Activated CD4-positive, alpha-beta T cell treated with anti-CD3 and anti-CD28 coated beads for 48 hours (primary cell): Measurements from ENCODE around the gene PSMB8.
"Not testable (repeated sequence)": the region's sequence is repeated elsewhere in the genome, so short reads cannot be mapped to it uniquely, and the experiment has no call there.

Source experiments
- DNase-seq: peaks from one replicate; pipeline ENCODE4 v3.0.0-alpha.2; 2020

The PSMB8 gene

DNA sequence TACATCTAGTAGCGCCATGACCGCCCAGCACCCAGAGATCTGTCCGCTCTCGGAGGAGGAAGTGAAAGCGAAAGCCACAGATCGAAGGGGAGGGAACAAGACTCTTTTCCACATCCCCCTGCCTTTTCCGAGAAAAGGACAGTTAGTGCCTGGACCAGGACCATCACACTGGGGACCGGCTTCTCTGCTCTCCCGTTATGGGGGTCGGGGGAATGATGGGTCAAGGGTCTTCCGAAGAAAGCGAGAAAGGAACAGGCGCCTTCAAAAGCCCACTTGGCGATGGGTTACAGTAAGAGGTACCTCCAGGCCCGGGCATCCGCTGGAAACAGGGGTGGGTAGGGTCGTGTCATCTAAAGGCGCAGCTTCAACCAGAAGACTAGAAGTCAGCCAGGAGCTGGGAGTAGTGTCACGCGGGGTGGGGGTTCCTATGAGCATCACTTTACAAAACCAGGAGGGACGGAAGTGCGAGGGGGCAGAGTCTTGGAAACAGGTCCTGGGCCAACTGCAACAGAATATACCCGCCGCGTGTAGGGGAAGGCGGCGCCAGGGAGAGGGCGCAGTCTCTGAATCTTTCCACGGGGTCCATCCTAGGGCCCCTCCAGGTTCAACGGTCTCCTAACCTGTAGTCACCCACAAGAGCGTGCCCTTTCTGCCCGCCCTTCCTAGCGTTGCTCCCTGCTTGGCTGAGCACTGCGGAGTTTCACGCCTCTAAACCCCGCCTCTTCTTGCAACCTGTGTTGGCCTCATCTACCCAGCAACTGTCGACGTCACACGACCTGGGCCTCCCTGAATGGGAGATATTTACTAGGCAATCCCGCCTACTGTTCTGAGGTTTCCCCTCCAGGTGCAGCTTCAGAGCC lies at the start of gene PSMB8:
TSS of gene PSMB8 (minus strand) at position 69 of the 860 bp plus-strand sequence. CDS start at position 18, 51 bp downstream.
- DNase-seq = peak; percentile 98

DNA sequence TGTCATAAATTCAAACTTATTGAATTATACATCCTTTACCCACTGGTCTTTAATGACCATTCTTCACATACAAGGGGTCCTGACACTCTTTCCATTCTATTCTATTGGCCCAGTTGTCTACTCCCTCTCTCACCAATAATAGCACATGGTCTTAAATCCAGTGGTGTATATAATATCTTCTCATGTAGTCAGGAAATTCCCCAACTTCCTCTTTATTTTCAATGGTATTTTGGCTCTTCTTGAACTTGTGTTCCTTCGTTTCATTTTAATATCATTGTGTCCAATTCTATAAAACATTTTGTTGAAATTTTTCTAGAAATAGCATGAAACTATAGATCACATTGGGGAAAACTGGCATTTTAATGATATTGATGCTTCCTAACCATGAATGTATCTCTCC lies 47.0 kb upstream of the PSMB8 start:
- no peak for DNase-seq

DNA sequence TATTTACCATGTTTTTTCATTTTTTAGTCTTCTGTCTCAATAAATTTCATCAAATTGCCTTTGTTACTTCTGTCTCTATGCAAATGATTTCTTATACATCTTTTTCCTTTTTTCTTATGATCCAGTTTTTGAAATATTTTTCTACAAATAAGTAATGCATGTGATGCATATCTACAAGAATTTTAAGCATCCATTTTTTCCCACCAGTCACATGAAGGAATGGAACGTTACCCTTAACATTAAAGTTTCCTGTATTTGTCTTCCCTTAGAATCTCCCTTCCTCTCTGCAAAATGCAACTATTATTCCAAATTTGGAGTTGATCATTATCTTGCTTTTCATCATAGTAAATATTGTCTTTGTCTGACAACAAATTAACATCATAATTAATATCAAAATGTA lies 45.7 kb upstream of the PSMB8 start:
- DNase-seq = no peak

DNA sequence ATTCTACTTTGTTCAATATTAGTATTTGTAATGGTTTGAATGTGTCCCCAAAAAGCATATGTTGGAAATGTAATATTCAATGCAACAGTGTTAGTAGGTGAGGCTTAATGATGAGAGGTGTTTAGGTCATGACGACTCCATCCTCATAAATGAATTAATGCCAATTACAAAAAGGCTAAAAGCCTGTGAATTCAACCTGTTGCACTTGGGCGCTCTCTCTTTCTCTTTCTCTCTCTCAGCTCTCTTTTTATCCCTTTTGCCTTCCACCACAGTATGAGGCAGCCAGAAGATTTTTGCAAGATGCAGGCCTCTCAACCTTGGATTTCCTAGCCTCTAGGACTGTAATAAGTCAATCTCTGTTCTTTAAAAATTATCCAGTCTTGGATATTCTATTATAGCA lies 44.7 kb upstream of the PSMB8 start:
- DNase-seq = no peak

DNA sequence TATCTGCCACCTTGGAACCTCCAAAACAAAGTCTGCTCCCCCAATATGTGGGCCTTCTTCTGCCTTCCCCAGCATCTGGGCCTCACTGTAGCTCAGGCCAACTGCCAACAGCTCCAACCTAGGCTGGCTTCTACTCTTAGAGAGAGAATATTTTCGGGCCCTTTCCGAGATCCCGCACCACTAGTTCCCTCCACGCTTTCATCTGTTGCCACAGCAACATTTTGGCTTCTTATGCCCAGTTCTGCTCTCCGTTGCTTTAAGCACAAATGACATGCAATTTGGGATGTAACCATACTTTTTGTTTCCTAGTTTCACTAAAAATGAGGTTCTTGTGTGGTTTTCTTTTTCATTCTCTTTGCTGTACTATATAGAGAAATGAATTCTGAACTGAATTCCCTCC lies 43.8 kb upstream of the PSMB8 start:
- DNase-seq = no peak

DNA sequence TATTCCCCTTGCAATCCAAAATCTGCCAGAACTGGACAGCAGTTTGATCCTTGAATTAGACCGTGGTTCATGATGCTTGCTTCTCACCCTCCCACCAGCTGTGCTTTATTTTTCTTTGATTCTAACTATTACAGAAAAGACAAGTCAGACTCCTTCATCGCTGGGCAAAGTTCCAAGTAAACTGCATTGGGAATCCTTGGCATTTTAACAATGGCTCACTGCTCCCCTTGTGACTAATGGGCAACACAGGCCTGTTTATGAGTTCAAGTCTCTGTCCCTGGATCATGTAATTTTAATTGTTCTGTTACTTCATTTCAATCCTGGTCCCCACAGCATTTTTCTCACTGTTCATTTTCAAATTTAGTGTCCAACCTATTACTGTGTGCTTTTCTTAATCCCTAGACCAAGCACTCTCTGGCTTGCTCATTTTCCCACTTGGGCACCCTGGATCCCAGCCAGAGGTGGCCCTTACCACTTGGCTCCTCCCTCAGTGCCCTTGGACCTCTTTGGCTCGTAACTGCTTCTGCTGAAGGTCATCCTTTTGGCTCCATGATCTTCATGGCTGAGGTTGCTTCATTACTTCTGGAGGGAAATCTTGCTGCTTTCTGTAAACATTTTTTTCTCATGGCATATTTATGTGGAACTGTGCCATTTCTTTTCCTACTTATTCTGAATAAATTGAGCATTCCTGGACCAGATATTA lies 43.0 kb upstream of the PSMB8 start:
- DNase-seq = no peak

DNA sequence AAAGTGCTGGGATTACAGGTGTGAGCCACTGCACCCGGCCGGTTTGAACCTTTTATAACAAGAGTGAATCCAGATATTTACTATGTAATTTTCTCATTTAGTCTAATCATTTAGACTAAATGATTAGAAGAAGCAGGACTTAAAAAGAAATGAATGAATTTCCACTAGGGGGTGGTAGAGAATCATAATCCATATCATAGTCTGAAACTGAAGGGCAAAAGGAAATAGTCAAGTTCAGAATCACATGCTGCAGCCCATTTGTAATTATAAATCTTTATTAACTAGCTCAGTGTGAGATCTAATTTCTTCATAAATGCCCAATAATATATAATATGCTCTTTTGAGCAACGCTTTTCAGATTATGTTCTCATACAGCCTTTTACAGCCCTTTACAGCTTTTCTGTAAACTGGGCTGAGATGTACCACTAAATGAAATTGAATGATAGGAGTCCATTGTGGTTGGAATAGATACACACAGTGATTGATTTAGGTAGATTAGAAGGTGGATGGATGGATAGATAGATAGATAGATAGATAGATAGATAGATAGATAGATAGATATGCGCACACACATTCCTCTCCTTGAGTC lies 41.9 kb upstream of the PSMB8 start:
- DNase-seq = no peak

DNA sequence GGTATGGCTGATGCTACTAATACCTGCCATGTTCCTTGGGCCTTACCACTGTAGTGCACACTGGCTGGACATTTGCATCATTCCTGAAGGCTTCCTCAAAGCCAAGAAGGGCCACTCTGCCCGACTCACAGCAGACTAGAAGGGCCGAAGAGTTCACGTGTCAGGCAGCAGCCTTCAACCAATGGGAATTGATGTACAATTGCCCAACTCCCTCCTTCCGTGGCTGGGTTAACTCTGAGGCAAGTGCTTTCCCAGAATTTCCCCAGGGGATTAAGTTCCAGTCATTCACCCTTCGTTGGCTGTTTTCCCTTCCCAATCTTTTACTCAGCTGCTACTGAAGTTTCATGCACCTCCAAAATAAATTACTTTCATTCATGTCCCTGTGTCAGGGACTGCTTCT lies 39.9 kb upstream of the PSMB8 start:
- no peak for DNase-seq

DNA sequence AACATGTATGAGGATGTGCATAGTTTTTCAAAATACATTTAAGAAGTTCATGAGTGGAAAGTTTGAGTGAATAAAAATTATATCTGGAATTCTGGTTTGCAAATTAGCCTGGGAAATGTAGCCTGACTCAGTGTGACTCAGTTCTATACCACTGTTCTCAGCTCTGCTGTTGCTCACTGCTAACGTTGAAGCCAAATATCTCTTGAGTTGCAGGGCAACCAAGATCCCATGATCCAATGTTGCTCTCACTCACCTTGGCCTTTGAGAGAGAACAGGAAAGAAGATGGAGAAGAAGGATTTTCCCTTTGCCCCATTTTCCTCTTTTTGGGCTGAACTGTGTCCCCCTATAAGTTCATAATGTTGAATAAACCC lies 39.0 kb upstream of the PSMB8 start:
- DNase-seq = no peak

DNA sequence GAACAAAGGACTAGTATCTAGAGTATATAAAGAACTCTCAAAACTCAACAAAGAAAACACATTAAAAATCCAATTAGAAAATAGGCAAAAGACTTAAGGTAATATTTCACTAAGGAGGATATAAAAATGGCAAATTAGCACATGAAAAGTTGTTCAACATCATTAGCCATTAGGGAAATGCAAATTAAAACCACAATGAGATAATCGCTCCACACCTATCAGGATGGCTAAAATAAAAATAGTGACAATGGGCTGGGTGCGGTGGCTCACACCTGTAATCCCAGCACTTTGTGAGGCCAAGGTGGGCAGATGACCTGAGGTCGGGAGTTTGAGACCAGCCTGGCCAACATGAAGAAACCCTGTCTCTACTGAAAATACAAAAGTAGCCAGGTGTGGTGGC lies 37.1 kb upstream of the PSMB8 start:
- DNase-seq = not testable (repeated sequence)

DNA sequence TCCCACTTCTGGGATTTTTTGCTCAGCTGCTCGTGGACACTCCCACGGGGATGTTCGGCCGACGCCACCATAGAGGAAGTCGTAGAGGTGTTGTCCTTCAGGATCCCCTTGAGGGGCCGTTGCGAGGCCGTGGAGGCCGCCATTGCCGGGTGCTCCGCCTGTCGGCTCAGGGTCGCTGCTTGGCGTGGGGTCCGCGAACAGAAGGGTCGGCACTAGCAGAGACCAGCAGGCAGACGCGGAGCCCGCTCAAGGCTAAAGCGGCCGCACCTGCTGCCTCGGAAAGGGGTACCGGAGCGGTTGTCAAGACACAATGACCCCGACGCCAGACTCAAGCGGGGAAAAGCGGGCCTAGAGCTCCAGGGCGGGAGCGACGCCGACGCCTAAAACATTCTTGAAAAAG lies 35.8 kb upstream of the PSMB8 start:
- no peak for DNase-seq

DNA sequence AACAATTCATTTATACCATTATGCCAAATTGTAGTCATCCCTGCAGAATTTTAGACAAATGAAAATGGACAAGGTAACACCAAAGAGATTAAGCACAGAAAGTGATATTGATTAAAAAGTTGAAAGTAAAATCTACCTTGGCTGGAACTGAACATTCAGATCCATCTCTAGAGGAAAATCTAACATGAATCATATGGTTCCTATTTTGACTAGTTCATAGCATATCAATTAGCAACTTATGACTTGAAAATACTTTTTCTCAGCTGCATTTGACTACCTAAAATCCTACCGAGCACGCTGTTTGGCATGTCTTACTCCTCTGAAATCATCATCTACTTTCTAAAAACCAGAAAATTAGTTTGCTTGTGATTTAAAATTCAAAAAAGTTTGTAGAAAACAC lies 32.8 kb upstream of the PSMB8 start:
- no peak for DNase-seq

DNA sequence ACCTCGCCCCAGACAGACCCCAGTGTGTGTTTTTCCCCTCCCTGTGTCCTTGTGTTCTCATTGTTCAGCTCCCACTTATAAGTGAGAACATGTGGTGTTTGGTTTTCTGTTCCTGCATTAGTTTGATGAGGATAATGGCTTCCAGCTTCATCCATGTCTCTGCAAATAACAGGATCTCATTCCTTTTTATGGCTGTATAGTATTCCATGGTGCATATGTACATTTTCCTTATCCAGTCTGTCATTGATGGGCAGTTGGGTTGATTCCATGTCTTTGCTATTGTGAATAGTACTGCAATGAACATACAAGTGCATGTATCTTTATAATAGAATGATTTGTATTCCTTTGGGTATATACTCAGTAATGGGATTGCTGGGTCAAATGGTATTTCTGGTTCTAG lies 30.1 kb upstream of the PSMB8 start:
- not testable (repeated sequence) for DNase-seq

DNA sequence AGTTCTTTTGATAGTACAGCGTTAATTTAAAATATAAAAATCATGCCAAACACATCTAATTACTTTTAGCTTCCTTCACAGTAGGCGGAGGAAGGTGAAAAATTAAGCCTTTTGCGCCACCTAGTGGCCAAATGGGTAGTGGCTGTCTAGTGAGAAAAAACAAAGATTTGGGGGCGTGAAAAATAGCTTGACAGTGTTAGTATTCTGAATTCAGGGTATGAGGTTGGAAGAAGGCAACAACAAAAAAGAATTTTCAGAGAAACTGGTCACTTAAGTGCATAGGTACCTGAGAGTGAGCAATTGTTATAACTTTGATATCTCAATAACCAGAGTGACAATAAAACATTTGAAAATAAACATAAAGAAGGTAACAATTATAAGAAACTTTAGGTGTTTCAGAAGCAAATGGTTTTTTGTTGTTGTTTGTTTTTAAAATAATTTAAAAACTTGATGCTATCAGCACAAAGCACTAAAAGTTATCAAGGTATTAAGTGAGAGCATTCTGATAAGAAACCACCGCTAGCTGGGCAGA lies 24.5 kb upstream of the PSMB8 start:
- peak; percentile 92 for DNase-seq

DNA sequence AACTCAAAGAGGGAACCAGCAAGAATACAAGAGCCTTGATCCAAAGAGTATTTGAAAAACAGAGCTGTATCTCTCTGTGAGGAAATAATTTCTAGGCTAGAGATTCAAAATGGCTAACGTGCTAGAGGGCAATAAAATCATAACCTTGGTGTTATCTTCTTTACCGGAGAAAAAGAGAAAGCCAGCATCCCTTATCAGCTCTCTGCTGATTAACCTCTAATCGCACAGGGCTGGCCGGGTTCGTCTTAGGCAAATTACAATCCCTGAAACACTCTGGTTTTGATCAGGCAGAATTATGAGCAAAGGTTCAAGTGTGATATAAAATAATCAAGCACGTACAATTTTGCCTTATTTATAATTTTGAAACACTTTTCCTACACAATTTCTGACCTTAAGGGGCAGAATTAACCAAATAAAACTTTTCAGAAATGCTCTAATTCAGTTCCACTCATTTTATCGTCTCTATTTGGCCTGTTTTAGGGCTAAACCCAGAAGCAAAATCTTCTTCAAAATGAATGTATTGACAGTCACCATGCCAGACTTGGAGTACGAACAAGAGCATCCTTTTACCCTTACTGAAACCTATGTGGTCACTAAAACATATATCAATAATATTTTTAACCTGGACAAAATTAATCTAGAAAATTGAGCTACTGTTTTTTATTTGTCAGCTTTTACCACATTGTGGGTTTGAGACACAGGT lies 23.9 kb upstream of the PSMB8 start:
- no peak for DNase-seq

DNA sequence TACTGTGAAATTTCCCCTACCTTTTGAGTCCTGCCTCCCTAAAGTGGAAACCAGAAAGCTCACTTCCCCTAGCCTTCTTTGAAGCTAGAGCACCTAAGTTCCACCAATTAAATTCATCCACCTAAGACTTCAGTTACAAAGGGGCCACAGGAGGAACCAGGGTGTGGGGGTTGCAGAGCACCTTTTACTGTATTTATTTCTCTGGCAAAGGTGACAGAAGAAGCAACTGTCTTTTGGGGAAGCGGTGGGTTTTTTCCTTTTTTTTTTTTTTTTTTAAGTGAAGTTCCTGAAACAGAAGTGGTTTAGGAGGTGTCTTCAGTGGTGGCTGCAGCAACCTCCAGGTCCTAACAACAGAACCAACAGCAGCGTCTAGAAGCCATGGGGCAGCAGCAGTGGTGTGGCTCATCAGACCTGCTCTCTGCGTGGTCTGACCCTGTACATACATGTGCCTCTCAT lies 23.2 kb upstream of the PSMB8 start:
- DNase-seq = no peak

DNA sequence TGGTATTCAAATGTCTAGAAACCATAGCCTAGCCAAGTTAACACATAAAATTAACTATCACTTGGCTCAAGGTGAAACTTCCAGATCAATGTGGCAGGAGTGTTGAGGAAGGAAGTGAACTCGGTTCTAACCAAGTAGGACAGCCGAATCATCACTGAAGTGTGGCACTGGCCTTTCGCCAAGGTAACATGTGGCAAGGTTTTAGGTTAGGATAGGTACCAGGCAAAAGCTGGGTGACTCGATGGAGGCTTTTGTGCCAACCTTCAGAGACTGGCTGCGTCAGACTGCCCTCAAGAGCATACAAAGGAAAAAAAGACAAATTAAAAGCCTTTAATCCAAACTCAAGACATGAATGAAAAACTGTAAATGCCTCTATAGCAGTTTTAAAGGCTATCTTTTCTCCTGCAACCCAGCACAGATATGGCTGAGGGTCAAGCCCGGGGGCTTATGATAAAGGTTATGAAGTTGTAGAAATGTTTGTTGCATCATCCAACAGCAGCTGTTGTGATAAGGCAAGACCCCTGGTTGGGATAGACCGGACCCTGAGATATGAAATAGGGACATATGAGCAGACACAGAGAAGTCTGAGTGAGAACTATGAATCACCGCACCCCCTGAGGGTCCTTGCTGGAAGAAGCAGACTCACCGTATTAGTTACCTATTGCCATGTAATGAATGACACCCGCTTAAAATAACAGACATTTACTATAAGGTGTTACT lies 22.0 kb upstream of the PSMB8 start:
- DNase-seq = no peak

DNA sequence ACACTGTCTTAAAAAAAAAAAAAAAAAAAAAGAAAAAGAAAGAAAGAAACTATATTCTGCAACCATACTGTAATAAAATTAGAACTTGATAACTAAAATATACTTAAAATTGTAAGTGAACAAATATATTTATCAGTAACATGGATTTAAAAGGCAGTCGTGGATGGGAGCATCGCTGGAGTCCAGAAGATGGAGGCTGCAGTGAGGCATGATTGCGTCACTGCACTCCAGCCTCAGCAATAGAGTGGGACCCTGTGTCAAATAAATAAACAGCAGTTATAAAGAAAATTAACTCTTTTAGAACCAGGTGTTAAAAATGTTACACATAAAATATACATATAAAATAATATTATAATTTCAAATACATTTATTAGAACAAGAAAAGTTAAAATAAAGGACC lies 18.9 kb upstream of the PSMB8 start:
- DNase-seq = no peak

DNA sequence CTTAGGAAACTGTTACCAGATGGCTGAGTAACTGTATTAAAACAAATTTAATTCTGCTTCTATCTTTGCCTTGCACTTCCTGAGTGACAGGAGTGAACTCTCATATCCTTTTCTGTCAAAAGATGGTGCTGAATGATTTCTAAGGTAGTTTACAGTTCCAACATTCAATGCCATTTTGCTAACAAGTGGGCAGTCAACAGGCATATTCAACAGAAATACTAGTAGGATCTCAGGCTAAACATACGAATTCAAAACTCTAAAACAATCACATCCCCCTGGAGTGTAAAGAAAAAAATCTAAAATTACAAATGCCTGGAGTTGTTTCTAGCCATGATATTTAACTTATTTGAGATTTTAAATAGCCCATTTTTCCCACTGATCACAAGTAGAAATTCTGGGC lies 16.8 kb upstream of the PSMB8 start:
- DNase-seq = no peak

DNA sequence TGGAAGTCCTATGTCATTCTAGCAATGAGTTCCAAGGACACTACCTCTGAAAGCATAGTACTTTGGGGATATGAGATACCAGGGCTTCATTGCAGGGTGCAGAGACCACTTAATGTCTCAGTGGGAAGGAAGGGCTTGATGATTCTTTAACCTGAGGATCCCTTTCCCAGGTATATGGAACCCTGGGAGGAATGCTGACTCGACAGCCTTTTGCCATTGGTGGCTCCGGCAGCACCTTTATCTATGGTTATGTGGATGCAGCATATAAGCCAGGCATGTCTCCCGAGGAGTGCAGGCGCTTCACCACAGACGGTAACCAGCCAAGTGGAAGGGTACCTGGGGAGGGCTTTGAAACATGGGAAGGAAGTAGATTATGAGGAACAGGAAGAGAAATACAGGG lies 14.3 kb upstream of the PSMB8 start:
- no peak for DNase-seq

DNA sequence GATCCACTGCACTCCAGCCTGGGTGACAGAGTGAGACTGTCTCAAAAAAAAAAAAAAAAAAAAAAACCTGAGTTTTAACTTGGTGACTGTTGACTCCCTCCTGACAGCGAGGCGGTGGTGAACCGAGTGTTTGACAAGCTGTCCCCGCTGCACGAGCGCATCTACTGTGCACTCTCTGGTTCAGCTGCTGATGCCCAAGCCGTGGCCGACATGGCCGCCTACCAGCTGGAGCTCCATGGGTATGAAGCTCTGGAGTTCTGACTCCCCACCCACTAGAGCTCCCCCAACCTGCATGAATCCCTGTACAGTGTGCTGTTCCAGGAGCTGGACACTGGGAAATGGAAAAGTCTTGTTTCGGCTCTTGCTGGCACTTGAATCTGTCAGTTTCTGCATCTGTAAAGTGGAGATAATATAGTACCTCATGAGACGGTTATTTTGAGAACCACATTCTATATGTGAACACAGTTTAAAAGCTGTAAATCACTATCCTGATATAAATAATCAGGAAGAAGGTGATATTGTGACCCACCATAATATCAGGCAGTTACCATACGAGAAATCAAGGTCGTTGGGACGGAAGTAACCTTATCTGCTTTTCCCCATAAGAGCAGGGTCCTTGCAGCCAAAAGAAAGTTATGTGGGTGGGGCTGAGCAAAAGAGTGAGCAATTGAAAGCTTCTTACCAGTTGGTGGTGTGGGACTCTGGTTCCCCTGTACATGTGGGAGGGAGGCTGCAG lies 13.5 kb upstream of the PSMB8 start:
- DNase-seq = no peak
